GM21526 (cell line): ENCODE measurements around the gene IGSF11.
"Not testable (repeated sequence)": the region's sequence is repeated elsewhere in the genome, so short reads cannot be mapped to it uniquely, and the experiment has no call there.

Experiments
- ATAC-seq: cut with Tn5 transposase; IDR thresholded peaks from one replicate; pipeline ENCODE4 v1.9.1; 2021; ENCODE audit warnings: moderate library complexity; ENCODE audit not compliant: unreplicated experiment, low FRiP score

Gene IGSF11, protein sequence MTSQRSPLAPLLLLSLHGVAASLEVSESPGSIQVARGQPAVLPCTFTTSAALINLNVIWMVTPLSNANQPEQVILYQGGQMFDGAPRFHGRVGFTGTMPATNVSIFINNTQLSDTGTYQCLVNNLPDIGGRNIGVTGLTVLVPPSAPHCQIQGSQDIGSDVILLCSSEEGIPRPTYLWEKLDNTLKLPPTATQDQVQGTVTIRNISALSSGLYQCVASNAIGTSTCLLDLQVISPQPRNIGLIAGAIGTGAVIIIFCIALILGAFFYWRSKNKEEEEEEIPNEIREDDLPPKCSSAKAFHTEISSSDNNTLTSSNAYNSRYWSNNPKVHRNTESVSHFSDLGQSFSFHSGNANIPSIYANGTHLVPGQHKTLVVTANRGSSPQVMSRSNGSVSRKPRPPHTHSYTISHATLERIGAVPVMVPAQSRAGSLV

DNA sequence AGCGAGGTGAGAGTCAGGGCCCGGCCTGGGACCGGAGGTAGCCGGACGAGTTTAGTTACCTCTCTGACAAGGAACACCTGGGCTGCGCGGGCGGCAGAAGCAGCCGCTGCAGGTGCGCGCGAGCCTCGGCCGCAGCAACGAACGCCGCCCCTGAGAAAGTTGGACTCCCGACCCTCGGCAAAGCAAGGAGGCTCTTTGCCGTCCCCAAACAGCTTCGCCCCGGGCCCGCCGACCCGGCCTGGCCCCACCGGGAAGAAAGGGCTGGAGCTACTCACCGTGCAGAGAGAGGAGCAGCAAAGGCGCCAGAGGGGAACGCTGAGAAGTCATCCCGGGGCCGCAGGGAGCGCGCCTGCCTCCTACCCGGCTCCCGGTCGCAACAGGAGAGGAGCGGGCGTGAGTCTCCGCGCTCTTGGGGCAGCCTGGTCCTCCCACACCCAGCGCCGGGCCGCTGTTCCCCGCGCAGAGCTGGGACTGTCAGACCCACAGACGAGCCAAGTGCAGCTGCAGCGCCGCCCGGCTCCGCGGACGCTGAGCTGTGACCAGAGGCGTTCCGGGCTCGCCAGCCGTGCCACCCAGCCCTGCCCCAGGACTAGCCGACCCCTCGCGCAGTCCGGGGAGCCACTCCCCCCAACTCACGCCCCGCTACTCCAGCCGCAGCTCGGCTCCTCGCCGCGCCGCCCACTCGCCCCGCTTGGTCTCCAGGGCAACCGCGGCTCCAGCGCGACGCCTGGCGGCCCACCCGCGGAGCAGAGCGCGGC is at the start of gene IGSF11:
IGSF11 (minus strand) TSS at position 591 of the 758 bp plus-strand sequence; CDS start at position 327, 264 bp downstream.
- peak; percentile 99 for ATAC-seq

DNA sequence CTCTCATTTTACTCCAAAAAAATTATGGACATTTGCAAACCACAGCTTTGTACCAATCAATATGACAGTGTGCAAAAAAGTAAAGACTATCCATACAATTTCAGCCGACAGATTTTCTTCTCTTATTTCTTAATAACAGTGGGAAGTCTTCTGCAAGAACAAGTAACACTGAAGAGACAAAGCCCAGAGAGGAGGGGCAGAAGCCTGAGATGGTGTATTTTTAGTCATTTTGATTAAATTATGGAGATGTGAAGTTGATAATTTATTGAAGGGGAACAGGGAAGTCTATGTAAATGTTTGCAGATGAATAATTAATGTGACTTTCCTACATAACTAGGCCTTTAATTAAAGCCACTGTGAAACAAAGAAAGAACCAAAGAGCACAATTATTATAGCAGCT is 45.7 kb upstream of the IGSF11 start:
- ATAC-seq = no peak

DNA sequence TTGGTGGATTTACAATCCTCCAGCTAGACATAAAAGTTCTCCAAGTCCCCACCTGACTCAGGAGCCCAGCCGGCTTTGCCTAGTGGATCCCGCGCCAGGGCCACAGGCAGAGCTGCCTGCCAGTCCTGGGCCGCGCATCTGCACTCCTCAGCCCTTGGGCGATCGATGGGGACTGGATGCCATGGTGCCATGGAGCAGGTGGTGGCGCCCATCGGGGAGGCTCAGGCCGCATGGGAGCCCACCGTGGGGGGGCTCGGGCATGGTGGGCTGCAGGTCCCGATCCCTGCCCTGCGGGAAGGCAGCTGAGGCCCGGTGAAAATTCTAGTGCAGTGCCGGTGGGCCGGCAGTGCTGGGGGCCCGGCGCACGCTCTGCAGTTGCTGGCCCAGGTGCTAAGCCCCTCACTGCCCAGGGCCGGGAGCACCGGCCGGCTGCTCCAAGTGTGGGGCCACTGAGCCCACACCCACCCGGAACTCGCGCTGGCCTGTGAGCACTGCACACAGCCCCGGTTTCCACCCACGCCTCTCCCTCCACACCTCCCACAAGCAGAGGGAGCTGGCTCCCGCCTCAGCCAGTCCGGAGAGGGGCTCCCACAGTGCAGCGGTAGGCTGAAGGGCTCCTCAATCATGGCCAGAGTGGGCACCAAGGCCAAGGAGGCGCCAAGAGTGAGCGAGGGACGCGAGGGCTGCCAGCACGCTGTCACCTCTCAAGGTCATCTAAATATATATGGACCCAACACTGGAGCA is 38.8 kb upstream of the IGSF11 start:
- ATAC-seq = no peak

DNA sequence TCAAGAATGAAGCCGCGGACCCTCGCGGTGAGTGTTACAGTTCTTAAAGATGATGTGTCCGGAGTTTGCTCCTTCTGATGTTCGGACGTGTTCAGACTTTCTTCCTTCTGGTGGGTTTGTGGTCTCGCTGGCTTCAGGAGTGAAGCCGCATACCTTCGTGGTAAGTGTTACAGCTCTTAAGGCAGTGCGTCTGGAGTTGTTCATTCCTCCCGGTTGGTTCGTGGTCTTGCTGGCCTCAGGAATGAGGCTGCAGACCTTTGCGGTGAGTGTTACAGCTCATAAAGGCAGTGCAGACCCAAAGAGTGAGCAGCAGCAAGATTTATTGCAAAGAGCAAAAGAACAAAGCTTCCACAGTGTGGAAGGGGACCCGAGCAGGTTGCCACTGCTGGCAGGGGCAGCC is 37.8 kb upstream of the IGSF11 start:
- ATAC-seq = not testable (repeated sequence)

DNA sequence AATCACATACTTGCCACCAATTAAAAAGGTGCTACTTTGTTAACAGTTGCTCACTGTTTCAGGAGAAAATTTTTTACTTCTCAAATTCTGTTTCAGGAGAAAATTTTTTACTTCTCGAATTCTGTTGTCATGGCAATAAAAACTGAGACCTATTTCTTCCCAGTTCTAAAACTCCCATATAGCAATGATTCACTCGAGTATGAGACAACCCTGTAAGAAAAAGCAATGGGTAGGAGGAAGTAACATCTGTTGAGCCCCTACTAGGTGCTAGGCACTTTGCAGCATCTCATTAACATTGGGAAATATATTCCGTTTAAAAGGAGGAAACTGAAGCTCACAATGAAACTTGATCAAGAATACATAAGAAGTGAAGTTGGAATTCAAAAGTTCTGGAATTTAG is 35.1 kb upstream of the IGSF11 start:
- ATAC-seq = no peak

DNA sequence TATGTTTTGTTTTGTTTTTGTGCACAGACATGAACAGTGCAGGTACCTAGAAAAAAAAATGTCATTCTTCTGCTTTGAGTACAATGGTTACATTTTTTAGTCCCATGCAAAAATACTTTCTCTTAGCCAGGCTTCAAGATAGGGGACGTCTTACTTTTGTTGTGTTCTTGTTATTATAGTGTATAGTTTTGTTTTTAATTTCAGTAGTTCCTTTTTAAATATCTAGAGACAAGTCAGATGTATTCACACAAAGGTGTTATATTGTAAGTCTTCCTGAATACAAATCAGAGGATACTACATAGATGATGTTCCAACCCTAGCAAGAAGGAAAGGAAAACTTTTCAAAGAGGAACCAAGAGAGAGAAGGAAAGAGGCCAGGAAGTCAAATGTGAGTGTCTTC is 28.8 kb upstream of the IGSF11 start:
- ATAC-seq = no peak

DNA sequence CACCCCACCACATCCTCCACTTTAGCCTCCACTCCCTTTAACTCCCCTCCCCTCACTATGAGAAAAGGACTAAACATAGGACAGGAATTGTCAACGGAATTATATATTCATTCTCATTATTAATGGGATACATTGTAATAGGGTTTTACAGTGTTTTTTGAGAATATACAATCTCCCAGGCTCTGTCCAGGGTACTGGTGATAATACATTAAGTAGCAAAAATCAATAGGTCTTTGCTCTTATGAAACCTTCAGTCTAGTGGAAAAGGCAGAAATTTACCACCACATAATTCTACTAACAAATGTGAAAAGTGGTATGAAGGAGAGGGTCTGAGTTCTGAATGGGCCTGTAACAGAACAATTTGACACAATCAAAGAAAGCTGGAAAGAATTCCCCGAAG is 28.2 kb upstream of the IGSF11 start:
- ATAC-seq = no peak

DNA sequence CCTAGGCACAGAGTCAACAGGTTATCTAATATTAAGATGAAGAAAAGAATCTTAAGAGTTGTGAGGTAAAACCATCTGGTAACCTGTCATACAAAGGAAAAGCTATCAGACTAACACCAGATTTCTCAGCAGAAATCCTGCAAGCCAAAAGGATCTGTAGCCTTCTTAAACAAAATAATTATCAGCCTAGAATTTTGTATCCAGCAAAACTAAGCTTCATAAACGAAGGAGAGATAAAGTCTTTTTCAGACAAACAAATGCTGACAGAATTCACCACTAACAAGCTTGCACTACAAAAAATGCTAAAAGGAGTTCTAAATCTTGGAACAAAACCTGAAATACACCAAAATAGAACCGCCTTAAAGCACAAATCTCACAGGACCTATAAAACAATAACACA is 9.9 kb upstream of the IGSF11 start:
- ATAC-seq = no peak

DNA sequence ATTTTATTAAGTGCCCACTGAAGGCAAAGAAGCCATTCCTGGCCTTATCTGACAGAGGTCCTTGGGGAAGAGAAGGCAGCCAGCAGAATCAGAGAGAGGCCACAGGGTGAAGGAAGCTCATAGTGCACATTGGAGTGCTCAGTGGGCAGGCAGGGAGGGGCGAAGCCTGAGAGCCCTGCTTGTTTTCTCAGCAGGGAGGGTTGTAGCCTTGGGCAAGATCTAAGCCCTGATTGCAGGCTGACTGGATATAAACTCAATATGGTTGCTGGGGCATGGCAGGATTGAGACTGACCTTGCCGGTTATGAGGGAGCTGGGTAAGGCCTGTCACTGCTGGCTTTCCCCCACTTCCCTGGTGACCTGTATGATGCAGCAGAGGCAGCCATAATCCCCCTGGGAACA is 7.5 kb upstream of the IGSF11 start:
- no peak for ATAC-seq

DNA sequence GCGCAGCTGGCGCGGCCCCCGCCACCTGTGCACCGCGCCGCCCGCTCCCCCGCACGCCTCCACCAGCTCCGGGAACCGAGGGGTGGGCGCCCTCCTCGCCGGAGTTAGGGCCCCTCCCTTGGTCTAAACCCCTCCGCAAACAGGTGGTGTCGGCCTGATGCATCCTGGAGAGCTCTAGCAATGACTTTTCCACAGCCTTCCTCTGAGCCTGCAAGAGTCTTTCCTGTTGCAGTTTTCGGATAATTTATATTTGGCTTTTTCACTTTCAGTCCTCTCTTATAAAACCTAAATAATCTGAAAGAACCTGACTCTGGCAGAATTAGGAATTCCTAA is 334 bp upstream of the IGSF11 start:
- no peak for ATAC-seq

DNA sequence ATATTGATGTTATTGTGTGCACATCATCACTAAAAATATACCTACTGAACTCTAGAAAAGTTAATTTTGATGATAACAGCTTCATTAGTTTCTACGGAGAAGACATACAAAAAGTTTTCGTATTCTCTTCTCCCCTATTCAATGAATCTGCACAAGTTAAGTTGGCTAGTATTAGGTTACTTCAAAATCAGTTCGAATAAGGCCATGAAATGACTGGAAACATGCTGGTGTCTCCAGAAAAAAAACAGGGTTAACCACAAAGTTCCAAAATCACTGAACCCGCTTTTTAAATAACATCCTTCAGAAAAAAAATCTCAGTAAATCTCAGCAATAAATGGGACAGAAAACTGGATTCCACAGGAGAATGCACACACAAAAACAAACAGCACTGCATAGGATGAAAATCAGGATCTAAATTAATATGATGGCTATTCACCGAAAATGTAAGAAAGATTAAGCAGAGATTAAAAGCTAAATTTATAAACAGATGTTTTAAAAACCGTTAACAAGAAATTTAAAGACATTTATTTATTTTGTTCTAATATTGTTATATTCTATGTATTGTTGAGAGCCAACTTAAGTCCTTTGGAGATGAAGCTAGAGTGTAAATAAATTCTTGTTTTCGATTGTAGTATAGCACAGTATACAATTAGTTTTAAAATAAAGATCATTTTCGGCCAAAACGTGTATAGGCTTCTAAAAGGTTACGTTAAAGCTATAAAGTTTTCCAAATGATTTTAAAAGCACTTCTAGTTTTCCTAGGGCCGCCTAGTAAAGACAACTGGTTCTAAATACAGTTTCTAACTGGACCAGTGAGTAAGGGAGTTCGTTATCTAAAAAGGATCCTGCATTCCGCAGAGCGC is 1.0 kb downstream of the IGSF11 start:
- no peak for ATAC-seq

DNA sequence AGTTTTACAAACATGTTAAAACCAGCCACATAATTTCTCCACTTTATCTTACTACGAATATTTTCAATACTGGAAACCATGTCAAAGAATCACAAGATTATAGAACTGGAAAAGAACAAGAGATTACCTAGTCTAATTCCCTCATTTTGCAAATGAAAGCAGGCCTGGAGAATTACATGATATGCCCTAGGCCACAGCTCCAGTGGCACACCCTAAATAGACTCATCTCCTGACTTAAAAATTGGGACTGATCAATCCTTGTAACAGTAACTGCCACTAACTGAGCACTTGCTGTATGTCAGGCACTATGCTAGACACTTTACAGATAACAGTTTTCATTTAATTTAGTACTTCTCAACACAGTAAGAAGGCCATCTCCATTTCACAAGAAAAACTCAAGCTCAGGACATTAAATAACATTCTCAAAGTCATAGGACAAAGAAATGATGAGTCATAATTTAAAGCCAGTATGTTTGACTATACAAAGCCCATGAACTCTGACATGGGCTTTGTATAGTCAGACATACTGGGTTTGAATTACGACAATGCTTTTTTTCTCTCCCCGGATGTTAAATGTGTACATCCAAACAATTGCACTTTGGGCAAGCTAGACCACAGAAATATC is 9.4 kb downstream of the IGSF11 start:
- ATAC-seq = no peak

DNA sequence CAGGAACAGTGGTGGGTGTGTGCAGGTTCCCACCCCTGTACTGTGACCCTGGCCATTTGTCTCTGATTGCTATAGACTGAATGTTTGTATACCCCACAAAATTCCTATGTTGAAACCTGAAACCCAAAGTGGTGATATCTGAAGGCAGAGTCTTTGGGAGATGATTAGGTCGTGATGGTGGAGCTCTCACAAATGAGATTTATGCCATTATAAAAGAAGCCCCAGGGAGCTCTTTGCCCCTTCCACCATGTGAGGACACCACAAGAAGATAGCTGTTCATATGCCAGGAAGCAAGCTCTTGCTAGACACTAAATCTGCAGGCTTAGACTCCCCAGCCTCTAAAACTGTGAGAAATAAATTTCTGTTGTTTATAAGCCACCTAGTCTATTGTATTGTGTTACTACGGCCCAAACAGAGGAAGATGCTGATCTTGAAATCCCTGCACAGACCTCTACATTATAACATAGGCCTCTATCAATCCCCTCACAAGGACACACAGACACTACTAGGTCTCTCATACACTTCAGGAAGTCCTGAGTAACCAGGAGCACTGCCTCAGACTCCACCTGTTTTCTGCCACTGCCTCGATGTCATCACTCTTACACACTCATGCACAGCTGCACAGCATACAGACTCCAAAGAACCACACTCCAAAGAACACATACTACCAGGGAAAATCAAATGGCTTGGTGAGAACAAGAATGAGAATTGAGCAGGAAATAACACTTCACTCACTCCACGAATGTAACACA is 14.7 kb downstream of the IGSF11 start:
- no peak for ATAC-seq

DNA sequence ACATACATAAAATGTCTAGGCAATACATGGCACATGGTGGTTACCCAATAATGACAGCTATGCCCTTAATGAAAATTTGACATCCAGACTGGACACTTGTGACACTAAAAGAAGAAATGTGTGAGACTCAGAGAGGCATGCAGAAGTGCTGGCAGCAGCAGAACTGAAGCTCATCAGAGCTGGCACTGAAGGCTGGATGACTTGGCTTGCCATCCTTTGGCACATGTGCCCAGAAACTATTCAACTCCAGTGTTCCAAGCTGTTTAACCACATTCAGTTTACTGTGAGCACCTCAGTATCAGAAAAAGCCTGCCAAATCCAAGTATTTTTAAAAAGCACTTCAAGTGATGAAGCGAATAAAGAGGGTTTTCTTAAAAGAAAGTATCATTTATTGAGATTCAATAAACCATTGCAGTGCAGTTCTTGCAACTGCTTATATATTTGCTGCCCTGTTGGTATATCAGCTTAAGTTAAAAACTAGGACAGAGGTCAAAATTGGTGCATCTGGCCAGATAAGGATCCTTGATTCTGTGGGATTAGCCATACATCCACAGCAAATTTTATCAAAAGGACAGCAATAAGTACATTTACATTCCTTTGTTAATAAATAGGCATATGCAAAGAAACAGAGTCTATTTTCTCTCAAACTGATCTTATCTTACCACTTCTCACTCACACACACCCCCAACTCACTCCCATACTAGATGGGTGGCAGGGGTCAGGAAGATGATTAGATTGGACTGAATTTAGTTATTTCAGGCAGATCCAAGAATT is 15.8 kb downstream of the IGSF11 start:
- no peak for ATAC-seq

DNA sequence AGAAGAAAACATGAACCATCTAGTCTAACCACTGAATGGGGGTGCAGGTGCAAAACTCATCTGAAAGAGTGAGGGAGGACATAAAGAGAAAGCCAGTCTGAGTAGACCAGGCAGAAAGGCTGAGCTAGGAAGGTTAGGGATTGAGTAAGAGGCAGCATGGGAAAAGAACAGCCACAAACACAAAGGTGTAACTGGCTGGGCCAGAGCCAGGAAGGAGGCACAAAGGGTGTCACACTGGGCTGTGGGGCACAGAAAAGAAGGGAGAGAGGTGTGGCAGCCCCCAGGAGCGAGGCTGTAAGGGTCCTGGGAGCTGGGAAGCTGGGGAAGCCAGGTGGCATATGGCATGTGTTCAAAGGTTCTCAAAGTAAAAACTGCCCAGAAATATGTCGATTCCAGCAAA is 18.7 kb downstream of the IGSF11 start:
- ATAC-seq = no peak

DNA sequence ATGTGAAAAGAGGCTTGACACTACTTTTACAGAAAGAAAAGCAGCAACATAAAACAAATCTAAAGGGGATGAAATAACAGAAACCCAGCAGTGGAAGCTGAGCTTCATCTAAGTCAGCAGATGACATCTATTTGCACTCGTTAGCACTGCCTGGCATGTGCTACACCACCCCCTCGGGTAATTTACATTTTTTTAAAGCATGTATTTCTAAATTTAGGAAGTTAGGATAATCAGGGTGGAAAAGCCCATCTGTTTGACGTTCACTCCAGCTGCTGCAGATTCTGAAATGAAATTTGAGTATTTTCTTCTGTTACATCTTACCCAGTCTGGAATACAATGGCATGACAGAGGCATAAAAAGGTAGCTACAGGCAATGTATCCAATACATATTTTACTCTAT is 20.7 kb downstream of the IGSF11 start:
- ATAC-seq = no peak

DNA sequence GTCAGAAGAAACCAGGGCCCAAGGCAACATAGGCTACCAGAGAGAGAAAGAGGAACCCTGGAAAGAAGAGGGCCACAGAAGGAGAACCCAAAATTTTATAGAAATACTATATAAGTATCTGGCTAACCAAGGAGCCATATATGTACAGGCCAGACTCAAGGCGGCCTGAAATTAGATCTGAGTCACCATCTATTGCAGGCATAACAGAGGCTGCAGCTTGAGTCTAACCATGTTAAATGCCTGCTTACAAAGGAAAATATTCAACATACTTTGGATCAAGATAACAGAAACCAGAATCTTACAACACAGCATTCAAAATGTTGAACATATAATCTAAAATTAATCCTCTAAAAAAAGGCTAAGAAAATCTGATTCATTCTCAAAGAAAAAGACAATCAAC is 23.1 kb downstream of the IGSF11 start:
- no peak for ATAC-seq

DNA sequence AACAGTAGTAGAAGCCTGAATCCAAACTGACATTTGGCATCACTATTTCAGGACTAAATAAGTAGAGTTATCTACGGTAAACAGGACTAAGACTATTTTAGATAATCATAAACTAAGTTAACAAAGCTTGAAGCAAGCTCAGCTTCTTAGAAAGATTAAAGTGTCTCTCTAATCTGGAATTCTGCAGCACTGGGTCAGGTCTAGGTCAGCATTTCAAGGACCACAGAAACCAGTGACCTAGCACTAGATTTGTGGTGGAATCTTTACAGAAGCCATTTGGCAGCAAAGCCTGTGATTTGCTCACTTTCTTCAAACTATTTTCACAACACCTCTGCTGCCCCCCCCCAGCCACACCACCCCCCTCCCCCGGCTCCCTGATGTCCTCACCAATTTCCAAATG is 37.5 kb downstream of the IGSF11 start:
- ATAC-seq = no peak

DNA sequence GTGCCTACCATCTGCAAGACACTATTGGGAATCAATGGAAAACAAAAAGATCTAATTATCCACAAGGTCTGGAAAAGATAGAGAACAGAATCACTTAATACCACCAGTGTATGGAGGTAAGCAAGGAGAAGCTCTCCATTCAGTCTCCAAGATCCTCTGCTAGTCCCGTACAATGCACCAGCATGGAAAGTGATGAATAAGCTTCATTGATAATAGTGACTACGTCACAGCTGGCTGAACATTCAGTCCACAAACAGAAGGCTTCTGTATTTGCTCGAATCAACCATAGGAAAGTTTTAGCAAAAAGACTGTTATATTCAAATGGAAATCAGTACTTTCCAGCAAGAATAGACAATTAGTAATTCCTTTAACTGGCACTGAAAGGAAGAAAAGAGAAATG is 42.9 kb downstream of the IGSF11 start:
- ATAC-seq = no peak
